ENCODE data around the gene CCNF.

Gene CCNF

GRCh38 chr16:2490190-2491105 lies 61.2 kb downstream of the CCNF start:
- in situ Hi-C loops (cut with HindIII; ENCODE audit: low pct_unique_long_range_greater_than_20kb, low sequenced_read_pairs), result no loop called here
- TF ChIP-seq JUND (IDR thresholded peaks at IDR 0.05; ENCODE audit: low read depth), result no peak
- DNase-seq (ENCODE audit: low read depth in 1 of 2, low spot score in 1 of 2), result no peak

- in situ Hi-C loops (cut with HindIII; ENCODE audit: low pct_unique_long_range_greater_than_20kb, low sequenced_read_pairs), result no loop called here
- TF ChIP-seq JUND (IDR thresholded peaks at IDR 0.05; ENCODE audit: low read depth), result no peak
- DNase-seq (ENCODE audit: low read depth in 1 of 2, low spot score in 1 of 2), result no peak
Observed at GRCh38 chr16:2492292-2492691, 63.0 kb downstream of the CCNF start.

GRCh38 chr16:2493605-2494004 lies 64.4 kb downstream of the CCNF start:
- DNase-seq (ENCODE audit: low read depth in 1 of 2, low spot score in 1 of 2), result no peak
- in situ Hi-C loops (cut with HindIII; ENCODE audit: low pct_unique_long_range_greater_than_20kb, low sequenced_read_pairs), result no loop called here
- no peak for TF ChIP-seq JUND (IDR thresholded peaks at IDR 0.05; ENCODE audit: low read depth)

DNA sequence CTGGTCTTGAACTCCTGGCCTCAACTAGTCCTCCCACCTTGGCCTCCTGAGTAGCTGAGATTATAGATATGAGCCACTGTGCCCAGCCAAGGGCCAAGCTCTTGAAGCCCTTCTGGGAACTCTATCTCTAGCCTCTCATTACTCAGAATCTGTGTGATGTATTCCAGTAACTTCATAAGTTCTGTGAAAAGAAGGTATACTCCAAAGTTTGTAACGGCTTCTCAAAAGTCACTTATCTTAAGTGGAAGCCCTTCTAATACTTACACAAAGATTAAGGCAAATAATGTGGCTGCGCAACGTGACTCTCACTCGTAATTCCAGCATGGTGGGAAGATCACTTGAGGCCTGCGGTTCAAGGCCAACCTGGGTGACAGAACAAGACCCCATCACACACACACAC lies 65.4 kb downstream of the CCNF start:
- in situ Hi-C loops (cut with HindIII; ENCODE audit: low pct_unique_long_range_greater_than_20kb, low sequenced_read_pairs), result no loop called here
- no peak for DNase-seq (ENCODE audit: low read depth in 1 of 2, low spot score in 1 of 2)
- no peak for TF ChIP-seq JUND (IDR thresholded peaks at IDR 0.05; ENCODE audit: low read depth)

DNA sequence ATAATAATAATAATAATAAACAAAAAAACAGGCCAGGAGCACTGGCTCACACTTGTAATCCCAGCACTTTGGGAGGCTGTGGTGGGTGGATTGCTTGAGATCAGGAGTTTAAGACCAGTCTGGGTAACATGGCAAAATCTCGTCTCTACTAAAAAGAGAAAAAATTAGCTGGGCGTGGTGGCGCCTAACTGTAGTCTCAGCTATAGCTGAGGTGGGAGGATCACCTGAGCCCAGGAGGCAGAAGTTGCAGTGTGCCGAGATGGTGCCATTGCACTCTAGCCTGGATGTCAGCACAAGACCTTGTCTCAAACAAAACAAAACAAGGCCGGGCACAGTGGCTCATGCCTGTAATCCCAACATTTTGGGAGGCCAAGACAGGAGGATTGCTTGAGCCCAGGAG lies 65.8 kb downstream of the CCNF start:
- in situ Hi-C loops (cut with HindIII; ENCODE audit: low pct_unique_long_range_greater_than_20kb, low sequenced_read_pairs), result no loop called here
- no peak for TF ChIP-seq JUND (IDR thresholded peaks at IDR 0.05; ENCODE audit: low read depth)
- DNase-seq (ENCODE audit: low read depth in 1 of 2, low spot score in 1 of 2), result no peak

DNA sequence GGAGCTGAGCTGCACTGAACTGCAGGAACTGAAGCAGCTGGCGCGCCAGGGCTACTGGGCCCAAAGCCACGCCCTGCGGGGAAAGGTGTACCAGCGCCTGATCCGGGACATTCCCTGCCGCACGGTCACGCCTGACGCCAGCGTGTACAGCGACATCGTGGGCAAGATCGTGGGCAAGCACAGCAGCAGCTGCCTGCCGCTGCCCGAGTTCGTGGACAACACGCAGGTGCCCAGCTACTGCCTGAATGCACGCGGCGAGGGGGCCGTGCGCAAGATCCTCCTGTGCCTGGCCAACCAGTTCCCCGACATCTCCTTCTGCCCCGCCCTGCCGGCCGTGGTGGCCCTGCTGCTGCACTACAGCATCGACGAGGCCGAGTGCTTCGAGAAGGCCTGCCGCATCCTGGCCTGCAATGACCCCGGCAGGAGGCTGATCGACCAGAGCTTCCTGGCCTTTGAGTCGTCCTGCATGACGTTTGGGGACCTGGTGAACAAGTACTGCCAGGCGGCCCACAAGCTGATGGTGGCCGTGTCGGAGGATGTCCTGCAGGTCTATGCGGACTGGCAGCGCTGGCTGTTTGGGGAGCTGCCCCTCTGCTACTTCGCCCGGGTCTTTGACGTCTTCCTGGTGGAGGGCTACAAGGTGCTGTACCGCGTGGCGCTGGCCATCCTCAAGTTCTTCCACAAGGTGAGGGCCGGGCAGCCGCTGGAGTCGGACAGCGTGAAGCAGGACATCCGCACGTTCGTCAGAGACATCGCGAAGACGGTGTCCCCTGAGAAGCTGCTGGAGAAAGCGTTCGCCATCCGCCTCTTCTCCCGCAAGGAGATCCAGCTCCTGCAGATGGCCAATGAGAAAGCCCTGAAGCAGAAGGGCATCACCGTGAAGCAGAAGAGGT lies 67.2 kb downstream of the CCNF start:
- no peak for DNase-seq (ENCODE audit: low read depth in 1 of 2, low spot score in 1 of 2)
- in situ Hi-C loops (cut with HindIII; ENCODE audit: low pct_unique_long_range_greater_than_20kb, low sequenced_read_pairs), result no loop called here
- TF ChIP-seq JUND (IDR thresholded peaks at IDR 0.05; ENCODE audit: low read depth), result no peak

GRCh38 chr16:2497116-2497630 lies 67.9 kb downstream of the CCNF start:
- no peak for DNase-seq (ENCODE audit: low read depth in 1 of 2, low spot score in 1 of 2)
- TF ChIP-seq JUND (IDR thresholded peaks at IDR 0.05; ENCODE audit: low read depth), result no peak
- in situ Hi-C loops (cut with HindIII; ENCODE audit: low pct_unique_long_range_greater_than_20kb, low sequenced_read_pairs), result no loop called here

GRCh38 chr16:2497695-2498484 lies 68.6 kb downstream of the CCNF start:
- in situ Hi-C loops (cut with HindIII; ENCODE audit: low pct_unique_long_range_greater_than_20kb, low sequenced_read_pairs), result no loop called here
- no peak for TF ChIP-seq JUND (IDR thresholded peaks at IDR 0.05; ENCODE audit: low read depth)
- DNase-seq (ENCODE audit: low read depth in 1 of 2, low spot score in 1 of 2), result no peak

DNA sequence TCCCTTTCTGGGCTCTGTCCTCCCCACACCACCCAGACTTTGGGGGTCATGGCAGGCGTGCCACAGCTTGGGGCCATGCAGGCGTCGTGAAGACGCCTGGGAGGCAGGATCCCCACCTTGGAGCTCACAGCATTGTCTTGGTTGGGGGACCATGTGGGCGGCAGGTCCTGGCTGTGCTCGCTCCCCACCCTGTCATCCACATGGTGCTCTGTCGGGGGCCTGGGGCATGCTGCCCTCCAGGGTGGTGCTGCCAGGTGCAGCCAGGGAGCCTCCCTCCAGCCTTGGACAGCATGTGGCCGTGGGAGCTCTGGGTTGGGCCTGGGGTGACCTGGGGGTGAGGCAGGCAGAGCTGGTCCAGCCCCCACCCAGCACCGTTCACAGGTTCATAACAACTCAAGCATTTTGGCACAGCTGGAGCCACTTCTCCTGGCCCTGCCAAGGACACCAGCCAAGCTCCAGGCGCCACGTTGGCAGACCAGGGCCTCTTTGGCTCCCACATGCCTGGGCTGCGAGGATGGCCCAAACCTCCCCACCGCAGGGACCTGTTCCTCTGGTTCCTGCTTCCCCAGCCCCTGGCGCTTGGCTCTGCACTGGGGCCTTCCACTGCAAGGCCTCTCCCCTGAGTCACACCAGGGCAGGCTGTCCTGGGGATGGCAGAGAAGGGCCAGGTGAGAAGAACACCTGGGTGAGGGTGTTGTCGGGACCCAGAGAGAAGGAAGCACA lies 69.4 kb downstream of the CCNF start:
- DNase-seq (ENCODE audit: low read depth in 1 of 2, low spot score in 1 of 2), result peak; percentile 69 to 92
- no peak for TF ChIP-seq JUND (IDR thresholded peaks at IDR 0.05; ENCODE audit: low read depth)
- in situ Hi-C loops (cut with HindIII; ENCODE audit: low pct_unique_long_range_greater_than_20kb, low sequenced_read_pairs), result no loop called here

DNA sequence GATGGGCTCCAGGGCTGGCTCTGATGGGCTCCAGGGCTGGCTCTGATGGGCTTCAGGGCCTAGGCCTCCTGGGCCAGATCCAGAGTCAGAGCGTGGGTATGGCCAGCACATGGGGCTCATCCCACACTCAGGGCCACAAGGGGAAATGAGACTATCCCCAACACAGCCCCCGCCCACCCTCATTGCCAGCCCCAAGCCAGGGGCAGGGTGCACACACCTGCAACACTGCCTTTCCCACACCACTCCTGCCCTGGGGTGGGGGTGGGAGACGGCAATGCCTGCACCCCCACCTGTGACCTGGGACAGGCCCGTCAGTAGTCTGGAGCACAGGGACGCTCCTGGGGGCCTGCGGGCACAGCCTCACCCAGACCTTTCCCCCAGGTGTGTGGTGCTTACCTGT lies 70.2 kb downstream of the CCNF start:
- no peak for TF ChIP-seq JUND (IDR thresholded peaks at IDR 0.05; ENCODE audit: low read depth)
- in situ Hi-C loops (cut with HindIII; ENCODE audit: low pct_unique_long_range_greater_than_20kb, low sequenced_read_pairs), result no loop called here
- no peak for DNase-seq (ENCODE audit: low read depth in 1 of 2, low spot score in 1 of 2)

GRCh38 chr16:2499890-2500429 lies 70.7 kb downstream of the CCNF start:
- no peak for DNase-seq (ENCODE audit: low read depth in 1 of 2, low spot score in 1 of 2)
- in situ Hi-C loops (cut with HindIII; ENCODE audit: low pct_unique_long_range_greater_than_20kb, low sequenced_read_pairs), result no loop called here
- no peak for TF ChIP-seq JUND (IDR thresholded peaks at IDR 0.05; ENCODE audit: low read depth)
